K562 (cell line): Measurements from ENCODE around the gene SLC22A3. TPM values are rescaled to one million over a fixed set of nuclear protein-coding genes. Genes with fewer than 3 reads are reported as not detected.

ENCODE experiments used
- ARID2 ChIP-seq: fragments of 450-650 bp; IDR thresholded peaks from 2 replicates; pipeline ENCODE4 v1.6.1; 2017; ENCODE audit warnings: antibody characterized with exemption, mild to moderate bottlenecking
- BCLAF1 ChIP-seq, 2 experiments: fragments of 450-650 bp in 1 of 2; IDR thresholded peaks; 2 replicates each; pipeline ENCODE4 v1.6.1; 2011 to 2017; ENCODE audit warnings: low read depth in 2 of 2, antibody characterized with exemption in 1 of 2, borderline replicate concordance in 1 of 2, low read length in 1 of 2, mild to moderate bottlenecking in 1 of 2, mixed read lengths in 1 of 2; ENCODE audit not compliant: control insufficient read depth in 1 of 2
- BRD4 ChIP-seq: fragments of 200-600 bp; sonication (generic); IDR thresholded peaks from 2 replicates; pipeline ENCODE4 v1.6.1; 2017; ENCODE audit warnings: inconsistent platforms
- DEAF1 ChIP-seq: fragments of 450-650 bp; formaldehyde crosslinking; IDR thresholded peaks from 2 replicates; pipeline ENCODE4 v1.4.0; 2020; ENCODE audit warnings: mild to moderate bottlenecking, moderate library complexity
- EGR1 ChIP-seq: fragments of 450-650 bp; conservative IDR thresholded peaks from 2 replicates; pipeline ENCODE4 v1.6.1; 2017; ENCODE audit warnings: mild to moderate bottlenecking
- ESRRB ChIP-seq: fragments of 250-450 bp; sonication (Bioruptor Pico); IDR thresholded peaks from 2 replicates; pipeline ENCODE4 v1.5.0; 2020; ENCODE audit warnings: mild to moderate bottlenecking, moderate library complexity, borderline replicate concordance
- EWSR1 ChIP-seq: fragments of 450-650 bp; IDR thresholded peaks from 2 replicates; pipeline ENCODE4 v1.6.1; 2018; ENCODE audit warnings: borderline replicate concordance, mild to moderate bottlenecking, low read depth, moderate library complexity; ENCODE audit not compliant: partially characterized antibody
- HOMEZ ChIP-seq: fragments of 250-450 bp; sonication (Bioruptor Pico); IDR thresholded peaks from 2 replicates; pipeline ENCODE4 v1.4.0; 2020; ENCODE audit warnings: mild to moderate bottlenecking, moderate library complexity
- KLF10 ChIP-seq: fragments of 250-450 bp; sonication (Bioruptor Pico); IDR thresholded peaks from 2 replicates; pipeline ENCODE4 v1.6.1; 2021; ENCODE audit warnings: matching md5 sums
- KLF16 ChIP-seq: IDR thresholded peaks from 2 replicates; pipeline ENCODE4 v1.6.1; 2016; ENCODE audit warnings: antibody characterized with exemption
- MYC ChIP-seq, 2 experiments: fragments of 250-450 bp in 1 of 2; sonication (Bioruptor Pico) in 1 of 2; IDR thresholded peaks; 2 replicates each; pipeline versions ENCODE4 v1.5.1 to v1.6.1; 2012 to 2021; ENCODE audit warnings: low read depth in 2 of 2, borderline replicate concordance in 1 of 2, improper control_type of control experiment in 1 of 2, low read length in 1 of 2, mild to moderate bottlenecking in 1 of 2, moderate library complexity in 1 of 2
- NFIC ChIP-seq: fragments of 450-650 bp; IDR thresholded peaks from 2 replicates; pipeline ENCODE4 v1.6.1; 2017; ENCODE audit warnings: mild to moderate bottlenecking, inconsistent platforms
- NFRKB ChIP-seq: fragments of 450-650 bp; IDR thresholded peaks from 2 replicates; pipeline ENCODE4 v1.6.1; 2016; ENCODE audit warnings: low read depth
- PKNOX1 ChIP-seq: fragments of 450-650 bp; IDR thresholded peaks from 2 replicates; pipeline ENCODE4 v1.6.1; 2016
- SMARCA5 ChIP-seq: fragments of 450-650 bp; IDR thresholded peaks from 2 replicates; pipeline ENCODE4 v1.6.1; 2016
- STAG1 ChIP-seq: sonication (generic); formaldehyde crosslinking; IDR thresholded peaks from 2 replicates; pipeline ENCODE4 v1.5.0; 2020; ENCODE audit warnings: missing genetic modification reagents, borderline replicate concordance
- TAL1 ChIP-seq: fragments of 450-650 bp; IDR thresholded peaks from 2 replicates; pipeline ENCODE4 v1.6.1; 2016; ENCODE audit warnings: mild to moderate bottlenecking
- ZBTB7A ChIP-seq: IDR thresholded peaks from 2 replicates; pipeline ENCODE4 v1.6.1; 2011; ENCODE audit warnings: low read depth, mild to moderate bottlenecking, low read length, moderate library complexity, borderline replicate concordance; ENCODE audit not compliant: control insufficient read depth
- ZSCAN32 ChIP-seq: fragments of 450-650 bp; formaldehyde crosslinking; IDR thresholded peaks from 2 replicates; pipeline ENCODE4 v1.4.0; 2020; ENCODE audit warnings: mild to moderate bottlenecking, moderate library complexity
- polyA plus RNA-seq, 8 experiments: library from polyadenylated mRNA; depleted of rRNA in 4 of 8; stranded (reverse) in 5 of 8; unstranded in 3 of 8; fragments of >200 nt; fragmentation: Nextera tagmentation in 2 of 8; fragmentation: Illumina TruSeq in 1 of 8; extraction: Ambion mirVana in 2 of 8; extraction: Trizol in 1 of 8; gene quantifications; 2 replicates each; pipeline versions ENCODE4 v1.2.1 to v1.2.3, GENCODE V29; 2011 to 2014; ENCODE audit warnings: inconsistent platforms in 1 of 8, missing spikeins in 1 of 8
- total RNA-seq, 7 experiments: library from RNA; depleted of rRNA in 6 of 7; stranded (reverse); fragments of >200 nt in 6 of 7; fragmentation: Illumina TruSeq in 2 of 7; extraction: Trizol in 2 of 7; gene quantifications; 2 replicates each; pipeline versions ENCODE4 v1.2.1 to v1.2.3, GENCODE V29; 2011 to 2021; ENCODE audit warnings: low replicate concordance in 1 of 7

The SLC22A3 gene
- total and polyA plus RNA-seq, 9 of the 15 experiments (the other 6 are each of a cell fraction or from before 2014, with no cell fraction given) = not detected

- TF ChIP-seq ESRRB (no peak), TAL1 (no peak), EGR1 (no peak), DEAF1 (CRISPR knock-in tag) (peak; percentile 97), KLF10 (CRISPR knock-in tag) (no peak), ZBTB7A (peak; percentile 90), BCLAF1 (IDR thresholded peaks at IDR 0.05; ENCODE audit: borderline replicate concordance in 1 of 2, control insufficient read depth in 1 of 2, low read depth in 2 of 2, low read length in 1 of 2) (no peak), KLF16 (no peak), EWSR1 (no peak), ZSCAN32 (CRISPR knock-in tag) (no peak), NFIC (peak; percentile 44), ARID2 (peak; percentile 51; the same call in 1 of the 2 replicates), STAG1 (CRISPR knock-in tag) (peak; percentile 95), HOMEZ (CRISPR knock-in tag) (no peak), NFRKB (no peak), MYC (IDR thresholded peaks at IDR 0.05; ENCODE audit: low read depth, low read length) (0 out of 2 replicates have a peak, but pooled peaks have one; percentile 24), MYC (CRISPR knock-in tag; IDR thresholded peaks at IDR 0.05; ENCODE audit: borderline replicate concordance, low read depth) (no peak), PKNOX1 (no peak), SMARCA5 (no peak), BRD4 (no peak)
These were observed 107.5 kb downstream of the SLC22A3 start (continued) for GRCh38 chr6:160455541-160456213.
